ENCODE results near the gene SGPP1. TPM values are rescaled to one million over a fixed set of nuclear protein-coding genes. Genes with fewer than 3 reads are reported as not detected.
"Not testable (repeated sequence)": the region's sequence is repeated elsewhere in the genome, so short reads cannot be mapped to it uniquely, and the experiment has no call there.

SGPP1 gene
- total RNA-seq, 1 experiment from 2014 or later, result 19.3 TPM

DNA sequence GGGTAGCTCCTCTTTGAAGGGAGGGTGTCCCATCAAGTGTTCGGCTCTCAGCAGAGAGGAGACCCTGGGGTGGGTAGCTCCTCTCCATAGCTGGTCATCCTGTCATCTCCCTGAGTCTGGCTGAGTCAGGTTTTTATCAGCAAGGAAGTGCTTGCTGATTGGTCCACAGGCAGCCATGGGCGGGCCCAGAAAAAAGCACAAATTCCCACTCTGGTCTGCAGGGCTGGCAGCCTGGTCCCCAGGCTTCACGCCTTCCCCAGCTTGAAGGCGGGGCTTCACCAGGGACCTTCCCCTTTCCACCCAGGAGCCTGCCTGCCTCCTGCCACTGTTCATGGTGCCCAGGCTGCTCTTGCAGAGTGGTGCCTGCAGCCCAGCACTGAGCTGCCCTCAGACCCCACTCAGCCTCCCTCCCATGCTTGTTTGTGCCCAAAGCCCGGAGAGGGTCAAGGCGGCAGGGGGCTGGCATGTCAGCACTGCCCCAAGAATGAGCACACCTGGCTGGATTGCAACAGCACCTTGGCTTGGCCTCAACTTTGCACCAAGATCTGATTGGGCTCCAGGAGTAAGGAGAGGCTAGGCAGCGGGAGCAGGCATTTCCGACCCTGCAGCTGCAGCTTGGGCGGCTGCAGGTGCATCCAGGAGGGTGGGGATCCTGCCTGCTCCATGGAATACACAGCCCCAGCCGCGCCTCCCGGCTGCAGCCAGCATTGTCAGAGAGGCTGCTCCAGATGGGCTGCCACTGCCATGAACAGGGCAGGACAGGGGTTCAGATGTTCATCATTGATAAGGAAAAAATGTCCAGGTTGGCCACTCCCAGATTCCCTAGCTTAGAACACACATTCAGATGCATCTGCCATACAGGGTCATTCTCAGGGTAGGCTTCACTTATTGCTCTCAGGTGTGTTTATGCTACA lies 64.2 kb downstream of the SGPP1 start:
- Histone ChIP-seq H2AFZ (ENCODE audit: low read length) (no peak overlapping the region), H4K20me1 (ENCODE audit: low read length) (no peaks in the 10 kb centered on the region), H3K36me3 (ENCODE audit: low read depth, low read length) (no peaks in the 10 kb centered on the region), H3K79me2 (ENCODE audit: low read length) (no peaks in the 10 kb centered on the region), H3K4me3 (ENCODE audit: low read length) (no peak overlapping the region), H3K9me3 (ENCODE audit: low read length) (no peaks in the 10 kb centered on the region), H3K4me2 (ENCODE audit: low read length) (no peak overlapping the region), H3K27ac (ENCODE audit: low read length) (no peak overlapping the region), H3K9me2 (replicated peaks; ENCODE audit: low read length) (no peaks in the 10 kb centered on the region), H3F3A (ENCODE audit: low read length, unreplicated experiment) (no peaks in the 10 kb centered on the region), H3K27me3 (ENCODE audit: low read length) (no peaks in the 10 kb centered on the region), H3K9ac (ENCODE audit: low read length) (no peak overlapping the region), H3K4me1 (ENCODE audit: insufficient read depth, low read length) (peaks cover 7% of the 10 kb centered on the region; the same call in 1 of the 2 replicates)
- intact Hi-C loops (cut with micrococcal nuclease), result no loop called here
- ATAC-seq (peak; percentile 18), DNase-seq (no peak)
- BruUV-seq (replicated peaks), result no TSS peak
- POLR2A ChIA-PET (ENCODE audit: unreplicated experiment), result interaction anchor here (0.6 kb wide), 1 partner anchor 259 kb away, joined by 5 read pairs; no protein-coding TSS in a partner anchor
- TF ChIP-seq EZH2 (IDR thresholded peaks at IDR 0.05; ENCODE audit: low read length, unreplicated experiment) (no peak), EZH2phosphoT487 (IDR thresholded peaks at IDR 0.05; ENCODE audit: borderline replicate concordance, low read length) (no peak)
- TF ChIP-seq, protein P1, sequence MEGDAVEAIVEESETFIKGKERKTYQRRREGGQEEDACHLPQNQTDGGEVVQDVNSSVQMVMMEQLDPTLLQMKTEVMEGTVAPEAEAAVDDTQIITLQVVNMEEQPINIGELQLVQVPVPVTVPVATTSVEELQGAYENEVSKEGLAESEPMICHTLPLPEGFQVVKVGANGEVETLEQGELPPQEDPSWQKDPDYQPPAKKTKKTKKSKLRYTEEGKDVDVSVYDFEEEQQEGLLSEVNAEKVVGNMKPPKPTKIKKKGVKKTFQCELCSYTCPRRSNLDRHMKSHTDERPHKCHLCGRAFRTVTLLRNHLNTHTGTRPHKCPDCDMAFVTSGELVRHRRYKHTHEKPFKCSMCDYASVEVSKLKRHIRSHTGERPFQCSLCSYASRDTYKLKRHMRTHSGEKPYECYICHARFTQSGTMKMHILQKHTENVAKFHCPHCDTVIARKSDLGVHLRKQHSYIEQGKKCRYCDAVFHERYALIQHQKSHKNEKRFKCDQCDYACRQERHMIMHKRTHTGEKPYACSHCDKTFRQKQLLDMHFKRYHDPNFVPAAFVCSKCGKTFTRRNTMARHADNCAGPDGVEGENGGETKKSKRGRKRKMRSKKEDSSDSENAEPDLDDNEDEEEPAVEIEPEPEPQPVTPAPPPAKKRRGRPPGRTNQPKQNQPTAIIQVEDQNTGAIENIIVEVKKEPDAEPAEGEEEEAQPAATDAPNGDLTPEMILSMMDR (conservative IDR thresholded peaks at IDR 0.05; ENCODE audit: low read depth, low read length), result no peak
- CTCF ChIA-PET, result interaction anchor here (1.0 kb wide), 1 partner anchor 107 kb away, joined by 3 read pairs; no protein-coding TSS in a partner anchor

DNA sequence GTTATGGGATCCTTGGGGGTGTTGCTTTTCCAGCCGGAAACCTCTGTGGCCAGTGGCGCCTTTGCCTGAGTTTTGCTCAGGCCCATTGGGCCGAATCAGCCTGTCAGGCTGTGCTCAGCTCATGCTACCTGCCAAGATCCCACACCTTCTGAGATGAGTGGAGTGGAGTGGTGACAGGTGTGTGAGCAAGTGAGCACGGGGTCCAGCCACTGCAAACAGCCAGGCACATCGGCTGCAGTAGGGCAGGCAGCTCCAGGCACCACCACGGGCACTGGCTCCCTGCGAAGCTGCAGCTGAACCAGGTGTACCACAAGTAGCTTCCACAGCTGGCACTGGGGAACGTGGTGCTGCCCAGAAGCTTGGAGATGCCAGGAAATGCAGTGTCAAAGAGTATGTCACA lies 65.1 kb downstream of the SGPP1 start:
- H3K27me3 ChIP-seq (ENCODE audit: low read length), result no peaks in the 10 kb centered on the region
- CTCF ChIA-PET, result interaction anchor here (1.0 kb wide), 1 partner anchor 107 kb away, joined by 3 read pairs; no protein-coding TSS in a partner anchor

DNA sequence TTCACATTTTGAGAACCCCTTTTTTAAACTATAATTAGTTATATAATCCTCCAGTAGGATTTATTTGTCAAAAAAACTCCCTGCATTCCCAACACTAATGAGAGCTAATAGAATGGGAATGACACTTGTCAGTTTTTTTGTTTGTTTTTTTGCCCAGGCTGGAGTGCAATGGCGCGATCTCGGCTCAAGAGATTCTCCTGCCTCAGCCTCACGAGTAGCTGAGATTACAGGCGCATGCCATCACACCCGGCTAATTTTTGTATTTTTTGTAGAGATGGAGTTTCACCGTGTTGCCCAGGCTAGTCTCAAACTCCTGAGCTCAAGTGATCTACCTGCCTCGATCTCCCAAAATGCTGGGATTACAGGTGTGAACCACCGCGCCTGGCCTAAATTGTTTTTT lies 66.0 kb downstream of the SGPP1 start:
- H3K27ac ChIP-seq (ENCODE audit: low read length); H3K36me3 ChIP-seq (ENCODE audit: low read depth, low read length); H3K9me3 ChIP-seq (ENCODE audit: low read length); H3K9me2 ChIP-seq (replicated peaks; ENCODE audit: low read length); H4K20me1 ChIP-seq (ENCODE audit: low read length); intact Hi-C loops (cut with micrococcal nuclease); DNase-seq; H3K4me2 ChIP-seq (ENCODE audit: low read length); H3K79me2 ChIP-seq (ENCODE audit: low read length); ATAC-seq; POLR2A ChIA-PET (ENCODE audit: unreplicated experiment); H3F3A ChIP-seq (ENCODE audit: low read length, unreplicated experiment); BruUV-seq (replicated peaks); H3K27me3 ChIP-seq (ENCODE audit: low read length); H3K4me3 ChIP-seq (ENCODE audit: low read length); CTCF ChIA-PET; H3K9ac ChIP-seq (ENCODE audit: low read length); H3K4me1 ChIP-seq (ENCODE audit: insufficient read depth, low read length); H2AFZ ChIP-seq (ENCODE audit: low read length): not testable (repeated sequence)

More for the DNA sequence above, 65.1 kb downstream of the SGPP1 start:
- ATAC-seq (no peak), DNase-seq (no peak)
- Histone ChIP-seq H3F3A (ENCODE audit: low read length, unreplicated experiment) (no peaks in the 10 kb centered on the region), H3K4me1 (ENCODE audit: insufficient read depth, low read length) (peaks cover 7% of the 10 kb centered on the region; the same call in 1 of the 2 replicates), H3K9ac (ENCODE audit: low read length) (no peak overlapping the region), H3K36me3 (ENCODE audit: low read depth, low read length) (no peaks in the 10 kb centered on the region), H3K9me2 (replicated peaks; ENCODE audit: low read length) (no peaks in the 10 kb centered on the region), H3K4me2 (ENCODE audit: low read length) (no peak overlapping the region), H4K20me1 (ENCODE audit: low read length) (no peaks in the 10 kb centered on the region), H2AFZ (ENCODE audit: low read length) (no peak overlapping the region), H3K79me2 (ENCODE audit: low read length) (no peaks in the 10 kb centered on the region), H3K27ac (ENCODE audit: low read length) (no peak overlapping the region), H3K4me3 (ENCODE audit: low read length) (no peak overlapping the region), H3K9me3 (ENCODE audit: low read length) (no peaks in the 10 kb centered on the region)
- TF ChIP-seq EZH2 (IDR thresholded peaks at IDR 0.05; ENCODE audit: low read length, unreplicated experiment) (no peak), EZH2phosphoT487 (IDR thresholded peaks at IDR 0.05; ENCODE audit: borderline replicate concordance, low read length) (no peak)
- TF ChIP-seq, protein P1 (conservative IDR thresholded peaks at IDR 0.05; ENCODE audit: low read depth, low read length), result no peak
- POLR2A ChIA-PET (ENCODE audit: unreplicated experiment), result interaction anchor here (0.6 kb wide), 1 partner anchor 258 kb away, joined by 5 read pairs; no protein-coding TSS in a partner anchor
- no TSS peak for BruUV-seq (replicated peaks)
- intact Hi-C loops (cut with micrococcal nuclease), result no loop called here
